Measurements from ENCODE around the gene SLC45A3.

- TF ChIP-seq REST (IDR thresholded peaks at IDR 0.05) (no peak), TAF1 (conservative IDR thresholded peaks at IDR 0.05) (no peak), RAD21 (IDR thresholded peaks at IDR 0.05) (no peak), ATF3 (IDR thresholded peaks at IDR 0.05) (no peak), MAX (IDR thresholded peaks at IDR 0.05) (no peak)
Measured at GRCh38 chr1:205610036-205610435, 70.3 kb downstream of the SLC45A3 start.

Data from liver (tissue), 2 donors.